Loucy (cell line): ENCODE data around the gene MACROH2A1.

Experiments used
- H2AFZ ChIP-seq: fragments of 200-600 bp; sonication (generic); 2 replicates; pipeline ENCODE4 v1.6.0; 2016; ENCODE audit warnings: antibody characterized with exemption, mild to moderate bottlenecking, low read length, moderate library complexity
- H3F3A ChIP-seq: fragments of 200-600 bp; 2 replicates; pipeline ENCODE4 v1.6.0; 2016; ENCODE audit warnings: antibody characterized with exemption, low read depth, mild to moderate bottlenecking
- H3K27me3 ChIP-seq: fragments of 200-600 bp; sonication (generic); 2 replicates; pipeline ENCODE4 v1.6.1; 2014; ENCODE audit warnings: low read length, mild to moderate bottlenecking; ENCODE audit not compliant: insufficient read depth, poor library complexity, severe bottlenecking
- H3K36me3 ChIP-seq: fragments of 200-600 bp; sonication (generic); 2 replicates; pipeline ENCODE4 v1.6.1; 2016; ENCODE audit warnings: low read length; ENCODE audit not compliant: insufficient read depth
- H3K4me1 ChIP-seq: fragments of 200-600 bp; sonication (generic); 2 replicates; pipeline ENCODE4 v1.5.1; 2014; ENCODE audit warnings: low read length, mild to moderate bottlenecking; ENCODE audit not compliant: insufficient read depth, poor library complexity, severe bottlenecking
- H3K4me2 ChIP-seq: fragments of 200-600 bp; sonication (generic); 2 replicates; pipeline ENCODE4 v1.6.0; 2014; ENCODE audit warnings: antibody characterized with exemption, low read length, low read depth, mild to moderate bottlenecking; ENCODE audit not compliant: poor library complexity, severe bottlenecking
- H3K4me3 ChIP-seq: fragments of 200-600 bp; sonication (generic); 2 replicates; pipeline ENCODE4 v1.5.1; 2014; ENCODE audit warnings: low read length, mild to moderate bottlenecking, mixed read lengths; ENCODE audit not compliant: poor library complexity, severe bottlenecking
- H3K79me2 ChIP-seq: fragments of 200-600 bp; sonication (generic); 2 replicates; pipeline ENCODE4 v1.6.1; 2014; ENCODE audit warnings: low read length; ENCODE audit not compliant: insufficient read depth
- H3K9ac ChIP-seq: fragments of 200-600 bp; sonication (generic); 2 replicates; pipeline ENCODE4 v1.6.0; 2014; ENCODE audit warnings: mild to moderate bottlenecking, low read depth, low read length, moderate library complexity; ENCODE audit not compliant: poor library complexity, severe bottlenecking
- H3K9me2 ChIP-seq: fragments of 200-600 bp; sonication (generic); replicated peaks from 2 replicates; pipeline ENCODE4 v1.6.1; 2016; ENCODE audit warnings: low read depth, low read length, mixed read lengths
- H3K9me3 ChIP-seq: fragments of 200-600 bp; sonication (generic); 2 replicates; pipeline ENCODE4 v1.6.1; 2014; ENCODE audit warnings: mild to moderate bottlenecking, antibody characterized with exemption, low read length, low read depth; ENCODE audit not compliant: insufficient read depth
- H4K20me1 ChIP-seq: fragments of 200-600 bp; sonication (generic); 2 replicates; pipeline ENCODE4 v1.6.0; 2014; ENCODE audit warnings: antibody characterized with exemption, low read length, mild to moderate bottlenecking; ENCODE audit not compliant: insufficient read depth, poor library complexity, severe bottlenecking
- CTCF ChIP-seq: fragments of 200-600 bp; sonication (generic); conservative IDR thresholded peaks from 2 replicates; pipeline ENCODE4 v1.5.1; 2014; ENCODE audit warnings: mild to moderate bottlenecking, antibody characterized with exemption, low read length
- EZH2phosphoT487 ChIP-seq: fragments of 200-600 bp; IDR thresholded peaks from 2 replicates; pipeline ENCODE4 v1.6.1; 2018; ENCODE audit warnings: antibody characterized with exemption, mild to moderate bottlenecking, moderate library complexity, borderline replicate concordance

Gene MACROH2A1

GRCh38 chr5:135315386-135315785 lies 83.6 kb downstream of the MACROH2A1 start:
- Histone ChIP-seq H3K4me3 (no peak overlapping the region), H3K9me2 (no peaks in the 10 kb centered on the region), H3K4me2 (no peak overlapping the region), H2AFZ (no peak overlapping the region), H3K4me1 (no peaks in the 10 kb centered on the region), H3K9ac (no peak overlapping the region), H3F3A (no peaks in the 10 kb centered on the region), H3K79me2 (no peaks in the 10 kb centered on the region), H3K27me3 (no peaks in the 10 kb centered on the region), H3K9me3 (no peaks in the 10 kb centered on the region), H4K20me1 (no peaks in the 10 kb centered on the region), H3K36me3 (no peaks in the 10 kb centered on the region)
- no peak for TF ChIP-seq EZH2phosphoT487
- no peak for TF ChIP-seq CTCF

- no peaks in the 10 kb centered on the region for H3K27me3 ChIP-seq
- no peak overlapping the region for H3K4me2 ChIP-seq
- no peaks in the 10 kb centered on the region for H3K9me3 ChIP-seq
- no peak for TF ChIP-seq EZH2phosphoT487
- no peak for TF ChIP-seq CTCF
- H3K4me3 ChIP-seq, result no peak overlapping the region
- H3K79me2 ChIP-seq, result no peaks in the 10 kb centered on the region
- no peak overlapping the region for H3K9ac ChIP-seq
- no peak overlapping the region for H2AFZ ChIP-seq
- H4K20me1 ChIP-seq, result no peaks in the 10 kb centered on the region
- no peaks in the 10 kb centered on the region for H3F3A ChIP-seq
- H3K36me3 ChIP-seq, result no peaks in the 10 kb centered on the region
- no peaks in the 10 kb centered on the region for H3K9me2 ChIP-seq
- H3K4me1 ChIP-seq, result no peaks in the 10 kb centered on the region
Measured at GRCh38 chr5:135313946-135314345, 85.1 kb downstream of the MACROH2A1 start.

GRCh38 chr5:135313405-135313804 lies 85.6 kb downstream of the MACROH2A1 start:
- Histone ChIP-seq H3K4me3 (no peak overlapping the region), H3K9ac (no peak overlapping the region), H4K20me1 (no peaks in the 10 kb centered on the region), H3K4me1 (no peaks in the 10 kb centered on the region), H3K9me2 (no peaks in the 10 kb centered on the region), H3K79me2 (no peaks in the 10 kb centered on the region), H3K36me3 (no peaks in the 10 kb centered on the region), H3F3A (no peaks in the 10 kb centered on the region), H3K27me3 (no peaks in the 10 kb centered on the region), H3K9me3 (no peaks in the 10 kb centered on the region), H2AFZ (no peak overlapping the region), H3K4me2 (no peak overlapping the region)
- TF ChIP-seq EZH2phosphoT487 (no peak), CTCF (no peak)
